ENCODE results near the gene TGFB3.

- TF ChIP-seq CTCF (IDR thresholded peaks at IDR 0.05; ENCODE audit: low read depth, low read length, missing input control) (no peak), RAD21 (IDR thresholded peaks at IDR 0.05) (no peak), REST (IDR thresholded peaks at IDR 0.05) (no peak), FOXA1 (IDR thresholded peaks at IDR 0.05) (no peak)
Measured at GRCh38 chr14:75952489-75952888, 29.3 kb downstream of the TGFB3 start.

All from liver (tissue), 3 donors.